ENCODE measurements around the gene ADRB2.
"Not testable (repeated sequence)": the region's sequence is repeated elsewhere in the genome, so short reads cannot be mapped to it uniquely, and the experiment has no call there.

The ADRB2 gene

DNA sequence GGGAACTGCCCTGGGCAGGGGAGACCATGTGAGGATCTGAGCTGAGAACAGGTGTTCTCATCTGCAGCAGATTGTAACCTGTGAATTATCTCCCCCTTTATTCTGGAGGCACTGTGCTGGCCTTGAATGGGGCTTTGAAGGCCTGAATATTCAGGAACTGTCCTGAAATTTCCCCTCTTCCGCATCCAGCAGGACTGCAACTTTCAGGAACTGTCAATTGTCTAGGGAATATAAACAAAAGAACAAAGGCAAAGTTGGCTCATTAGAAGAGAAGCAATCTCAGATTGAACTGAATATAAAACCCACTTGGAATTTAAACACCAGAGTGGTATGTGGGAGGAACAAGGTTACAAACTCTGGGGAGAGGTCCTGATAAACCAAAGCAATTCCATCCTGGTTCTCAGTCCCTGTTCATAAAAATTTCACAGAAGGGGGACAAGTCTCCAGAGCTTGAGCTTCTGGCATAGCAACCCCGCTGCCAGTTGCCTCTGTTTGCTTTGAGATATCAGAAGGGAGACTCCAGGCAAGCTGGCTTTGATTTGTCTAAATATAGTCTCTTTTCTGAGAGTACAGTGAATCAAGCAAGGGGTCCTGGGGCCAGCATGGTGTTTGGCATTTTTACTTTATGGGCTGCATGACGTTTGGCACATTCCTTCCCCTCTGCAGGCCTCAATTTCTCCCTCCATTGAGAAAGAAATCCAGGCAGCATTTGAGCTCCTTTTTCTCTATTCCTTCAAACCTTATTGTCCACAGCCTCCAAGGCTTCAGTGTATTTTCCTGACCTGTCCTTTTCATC, 47.5 kb downstream of the ADRB2 start:
- TF ChIP-seq PAX5 (IDR thresholded peaks at IDR 0.05; ENCODE audit: insufficient read depth, low read length, severe bottlenecking) = no peak
- no peak for TF ChIP-seq SPI1 (IDR thresholded peaks at IDR 0.05; ENCODE audit: low read depth, low read length)
- no peak for TF ChIP-seq POLR2A (IDR thresholded peaks at IDR 0.05; ENCODE audit: low read depth, low read length)
- TF ChIP-seq POLR2AphosphoS5 (IDR thresholded peaks at IDR 0.05; ENCODE audit: low read depth, low read length) = no peak
- no peak for TF ChIP-seq POU2F2 (IDR thresholded peaks at IDR 0.05; ENCODE audit: low read depth, low read length)
- no peak for TF ChIP-seq TAF1 (IDR thresholded peaks at IDR 0.05; ENCODE audit: low read depth, low read length)
- DNase-seq (ENCODE audit: insufficient read length, low spot score) = no peak
- no peak for FAIRE-seq

DNA sequence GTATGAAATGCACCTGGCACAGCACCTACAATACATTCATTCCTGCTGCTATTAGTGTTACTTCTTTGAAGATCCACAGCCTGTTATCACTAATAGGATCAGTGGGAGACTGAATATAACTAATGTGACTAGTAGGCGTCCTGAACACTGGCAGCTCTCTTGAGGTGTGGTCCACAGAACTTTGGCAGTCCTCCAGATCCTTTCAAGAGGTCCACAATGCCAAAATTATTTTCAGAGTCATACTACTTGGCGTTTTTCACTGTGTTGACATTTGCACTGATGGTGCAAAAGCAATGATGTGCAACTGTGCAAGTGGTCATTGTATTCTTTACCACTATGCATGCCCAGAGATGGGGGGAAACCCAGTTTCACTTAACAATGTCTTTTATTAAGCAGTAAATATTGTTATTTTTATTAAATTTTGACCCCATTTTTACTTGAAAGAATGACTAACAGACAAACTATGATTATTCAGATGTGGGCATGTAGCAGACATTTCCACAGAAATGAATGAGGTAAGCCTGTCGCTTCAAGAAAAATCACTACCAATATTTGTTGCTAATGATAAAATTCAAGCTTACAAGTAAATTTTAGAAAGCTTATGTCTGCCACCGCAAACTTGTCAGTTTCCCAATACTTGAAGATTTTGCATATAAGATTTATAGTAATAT, 48.9 kb downstream of the ADRB2 start:
- no peak for TF ChIP-seq POLR2AphosphoS5 (IDR thresholded peaks at IDR 0.05; ENCODE audit: low read depth, low read length)
- TF ChIP-seq POU2F2 (IDR thresholded peaks at IDR 0.05; ENCODE audit: low read depth, low read length) = no peak
- TF ChIP-seq POLR2A (IDR thresholded peaks at IDR 0.05; ENCODE audit: low read depth, low read length) = no peak
- no peak for TF ChIP-seq SPI1 (IDR thresholded peaks at IDR 0.05; ENCODE audit: low read depth, low read length)
- no peak for TF ChIP-seq PAX5 (IDR thresholded peaks at IDR 0.05; ENCODE audit: insufficient read depth, low read length, severe bottlenecking)
- no peak for TF ChIP-seq TAF1 (IDR thresholded peaks at IDR 0.05; ENCODE audit: low read depth, low read length)
- FAIRE-seq (no peak), DNase-seq (ENCODE audit: insufficient read length, low spot score) (no peak)

DNA sequence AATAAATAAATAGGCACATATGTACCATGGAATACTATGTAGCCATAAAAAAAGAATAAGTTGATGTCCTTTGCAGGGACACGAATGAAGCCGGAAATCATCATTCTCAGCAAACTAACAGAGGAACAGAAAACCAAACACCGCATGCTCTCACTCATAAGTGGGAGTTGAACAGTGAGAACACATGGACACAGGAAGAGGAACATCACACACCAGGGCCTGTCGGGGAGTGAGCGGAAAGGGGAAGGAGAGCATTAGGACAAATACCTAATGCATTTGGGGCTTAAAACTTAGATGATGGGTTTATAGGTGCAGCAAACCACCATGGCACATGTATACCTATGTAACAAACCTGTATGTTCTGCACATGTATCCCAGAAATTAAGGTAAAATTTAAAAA, 51.0 kb downstream of the ADRB2 start:
- DNase-seq (ENCODE audit: insufficient read length, low spot score); FAIRE-seq: not testable (repeated sequence)
